CD14-positive monocyte (primary cell): ENCODE data around the gene TMEM132E. TPM values are rescaled to one million over a fixed set of nuclear protein-coding genes. Genes with fewer than 3 reads are reported as not detected.

Source experiments
- DNase-seq, 3 donors: peaks; one replicate each; pipeline ENCODE4 v3.0.0-alpha.2; 2011 to 2022
- H2AFZ ChIP-seq: 2 replicates; pipeline ENCODE4 v1.6.0; 2012; ENCODE audit warnings: mild to moderate bottlenecking, low read depth, low read length, inconsistent platforms; ENCODE audit not compliant: insufficient read depth, poor library complexity, severe bottlenecking
- H3K27ac ChIP-seq, 2 donors: 1 replicate in 1 of 2; 2 replicates in 1 of 2; pipeline ENCODE4 v1.5.1; 2012 to 2013; ENCODE audit warnings: low read length in 2 of 2, control low read depth in 1 of 2, inconsistent platforms in 1 of 2, low read depth in 1 of 2, mild to moderate bottlenecking in 1 of 2
- H3K27me3 ChIP-seq, 2 donors: one replicate each; pipeline versions ENCODE4 v1.6.0 to v1.6.1; 2011 to 2013; ENCODE audit warnings: low read length in 2 of 2; ENCODE audit not compliant: control insufficient read depth in 2 of 2, insufficient read depth in 2 of 2
- H3K36me3 ChIP-seq, 2 donors: replicated peaks in 1 of 2; 1 replicate in 1 of 2; 2 replicates in 1 of 2; pipeline versions ENCODE4 v1.5.1 to v1.6.1; 2012 to 2013; ENCODE audit warnings: low read length in 2 of 2, control low read depth in 1 of 2, inconsistent platforms in 1 of 2, mild to moderate bottlenecking in 1 of 2; ENCODE audit not compliant: insufficient read depth in 2 of 2, control insufficient read depth in 1 of 2
- H3K4me1 ChIP-seq, 2 donors: 1 replicate in 1 of 2; 2 replicates in 1 of 2; pipeline versions ENCODE4 v1.5.1 to v1.6.1; 2012 to 2013; ENCODE audit warnings: low read length in 2 of 2, control low read depth in 1 of 2, inconsistent platforms in 1 of 2, mild to moderate bottlenecking in 1 of 2, moderate library complexity in 1 of 2; ENCODE audit not compliant: insufficient read depth in 2 of 2, control insufficient read depth in 1 of 2
- H3K4me2 ChIP-seq: replicated peaks from 2 replicates; pipeline ENCODE3; 2012; ENCODE audit warnings: low read length, moderate library complexity, mild to moderate bottlenecking; ENCODE audit not compliant: poor library complexity, severe bottlenecking; ENCODE audit errors: extremely low read depth
- H3K4me3 ChIP-seq, 3 experiments: fragments of 200-600 bp in 1 of 3; sonication (generic) in 1 of 3; replicated peaks in 1 of 3; 1 replicate in 2 of 3; 2 replicates in 1 of 3; pipeline ENCODE4 v1.5.1; 2011 to 2013; ENCODE audit warnings: low read length in 3 of 3, mild to moderate bottlenecking in 3 of 3, control low read depth in 2 of 3, low read depth in 2 of 3, inconsistent platforms in 1 of 3, moderate library complexity in 1 of 3
- H3K79me2 ChIP-seq: 2 replicates; pipeline ENCODE4 v1.6.0; 2012; ENCODE audit warnings: mild to moderate bottlenecking, control low read depth, inconsistent platforms, low read length, moderate library complexity; ENCODE audit not compliant: insufficient read depth
- H3K9ac ChIP-seq: 2 replicates; pipeline ENCODE4 v1.6.0; 2017; ENCODE audit warnings: low read length, mild to moderate bottlenecking; ENCODE audit not compliant: insufficient read depth, poor library complexity, severe bottlenecking
- H3K9me3 ChIP-seq, 2 donors: replicated peaks in 1 of 2; 1 replicate in 1 of 2; 2 replicates in 1 of 2; pipeline versions ENCODE4 v1.5.1 to v1.6.1; 2012 to 2013; ENCODE audit warnings: low read length in 2 of 2, control low read depth in 1 of 2; ENCODE audit not compliant: control insufficient read depth in 1 of 2, insufficient read depth in 1 of 2
- H4K20me1 ChIP-seq: 2 replicates; pipeline ENCODE4 v1.6.0; 2012; ENCODE audit warnings: mild to moderate bottlenecking, low read length, control low read depth, moderate library complexity; ENCODE audit not compliant: insufficient read depth
- H3K27ac Mint-ChIP-seq, 7 donors: one replicate each; pipeline ENCODE4 v1.8.0; 2020; ENCODE audit warnings: mild to moderate bottlenecking in 7 of 7, mixed read lengths in 7 of 7, moderate library complexity in 6 of 7, inconsistent platforms in 2 of 7
- H3K27me3 Mint-ChIP-seq, 3 donors: one replicate each; pipeline ENCODE4 v1.8.0; 2021 to 2022; ENCODE audit warnings: low read depth in 3 of 3, mild to moderate bottlenecking in 3 of 3, mixed read lengths in 3 of 3, moderate library complexity in 3 of 3, inconsistent platforms in 1 of 3
- H3K36me3 Mint-ChIP-seq, 2 donors: one replicate each; pipeline ENCODE4 v1.8.0; 2020; ENCODE audit warnings: mixed read lengths in 2 of 2, inconsistent platforms in 1 of 2, mild to moderate bottlenecking in 1 of 2
- H3K4me1 Mint-ChIP-seq: one replicate; pipeline ENCODE4 v1.8.0; 2020; ENCODE audit warnings: mild to moderate bottlenecking, mixed read lengths
- H3K4me3 Mint-ChIP-seq, 2 donors: one replicate each; pipeline ENCODE4 v1.8.0; 2020; ENCODE audit warnings: mild to moderate bottlenecking in 2 of 2, mixed read lengths in 2 of 2, moderate library complexity in 1 of 2
- H3K9me3 Mint-ChIP-seq, 7 donors: one replicate each; pipeline ENCODE4 v1.8.0; 2020 to 2022; ENCODE audit warnings: mixed read lengths in 7 of 7, mild to moderate bottlenecking in 6 of 7, moderate library complexity in 6 of 7, inconsistent platforms in 2 of 7
- CTCF ChIP-seq: fragments of 200-600 bp; IDR thresholded peaks from one replicate; pipeline ENCODE4 v1.8.0; 2022; ENCODE audit warnings: antibody characterized with exemption, mild to moderate bottlenecking
- WGBS: methylation state at CpG from one replicate; pipeline ENCODE4 v1.1.5; 2013; ENCODE audit warnings: missing lambda C conversion rate; ENCODE audit not compliant: insufficient coverage; 5-methylcytosine and 5-hydroxymethylcytosine counted together
- intact Hi-C, 2 donors: fragments of 100-400 bp; cut with micrococcal nuclease; formaldehyde crosslinking; loops; one replicate each; pipeline versions ENCODE4 v1.15.0 to v1.15.1; 2023
- polyA plus RNA-seq, 3 donors: library from polyadenylated mRNA; depleted of rRNA in 1 of 3; unstranded in 2 of 3; stranded (reverse) in 1 of 3; fragments of 300-500 nt in 2 of 3; fragments of >200 nt in 1 of 3; fragmentation: Illumina TruSeq in 2 of 3; gene quantifications; 1 replicate in 2 of 3; 2 replicates in 1 of 3; pipeline ENCODE4 v1.2.3, GENCODE V29; 2012 to 2021

Gene TMEM132E
- polyA plus RNA-seq, 3 donors = not detected

GRCh38 chr17:34623856-34624766 lies 44.7 kb downstream of the TMEM132E start:
- intact Hi-C loops = no loop called here
- H3K4me3 ChIP-seq = no peak overlapping the region
- H3K27ac ChIP-seq = no peak overlapping the region
- H3K36me3 ChIP-seq = no peaks in the 10 kb centered on the region
- Mint-ChIP-seq H3K9me3 (peaks cover 0 to 9% (median 0%) of the 10 kb centered on the region in 7 donors), H3K36me3 (no peaks in the 10 kb centered on the region), H3K27me3 (peaks cover 44 to 63% (median 55%) of the 10 kb centered on the region in 3 donors), H3K27ac (no peak overlapping the region), H3K4me3 (peak overlapping the region in 1 of 2 donors; percentile 9), H3K4me1 (no peaks in the 10 kb centered on the region)
- no peak for TF ChIP-seq CTCF
- no peak overlapping the region for H3K9ac ChIP-seq
- DNase-seq = no peak
- H3K9me3 ChIP-seq = no peaks in the 10 kb centered on the region
- H4K20me1 ChIP-seq = no peaks in the 10 kb centered on the region
- no peak overlapping the region for H2AFZ ChIP-seq
- peaks cover 36 to 46% of the 10 kb centered on the region in 2 donors for H3K27me3 ChIP-seq
- no peaks in the 10 kb centered on the region for H3K79me2 ChIP-seq
- WGBS = 78% methylated on average over 9 of the region's 12 CpGs
- no peaks in the 10 kb centered on the region for H3K4me1 ChIP-seq
- H3K4me2 ChIP-seq = no peak overlapping the region

- no peak overlapping the region for H2AFZ ChIP-seq
- no peaks in the 10 kb centered on the region for H3K9me3 ChIP-seq
- TF ChIP-seq CTCF = no peak
- peaks cover 46 to 65% (median 59%) of the 10 kb centered on the region in 3 donors for H3K27me3 Mint-ChIP-seq
- no peaks in the 10 kb centered on the region for H3K4me1 Mint-ChIP-seq
- H3K36me3 Mint-ChIP-seq = no peaks in the 10 kb centered on the region
- H3K4me3 ChIP-seq = no peak overlapping the region
- H4K20me1 ChIP-seq = no peaks in the 10 kb centered on the region
- H3K27me3 ChIP-seq = peaks cover 36 to 46% of the 10 kb centered on the region in 2 donors
- peaks cover 0 to 10% (median 0%) of the 10 kb centered on the region in 7 donors for H3K9me3 Mint-ChIP-seq
- no peak for DNase-seq
- H3K27ac Mint-ChIP-seq = no peak overlapping the region
- no peaks in the 10 kb centered on the region for H3K4me1 ChIP-seq
- no peak overlapping the region for H3K27ac ChIP-seq
- no peak overlapping the region for H3K4me2 ChIP-seq
- peak overlapping the region in 1 of 2 donors; percentile 69 for H3K4me3 Mint-ChIP-seq
- no peaks in the 10 kb centered on the region for H3K79me2 ChIP-seq
- 32% methylated on average over 5 of the region's 7 CpGs for WGBS
- H3K36me3 ChIP-seq = no peaks in the 10 kb centered on the region
- intact Hi-C loops = no loop called here
- H3K9ac ChIP-seq = no peak overlapping the region
Observed at GRCh38 chr17:34624767-34625383, 45.5 kb downstream of the TMEM132E start.
